ENCODE results near the gene MYO1D. TPM values are rescaled to one million over a fixed set of nuclear protein-coding genes. Genes with fewer than 3 reads are reported as not detected.

Gene MYO1D
- total RNA-seq, 1 experiment from 2014 or later = 29.9 TPM

DNA sequence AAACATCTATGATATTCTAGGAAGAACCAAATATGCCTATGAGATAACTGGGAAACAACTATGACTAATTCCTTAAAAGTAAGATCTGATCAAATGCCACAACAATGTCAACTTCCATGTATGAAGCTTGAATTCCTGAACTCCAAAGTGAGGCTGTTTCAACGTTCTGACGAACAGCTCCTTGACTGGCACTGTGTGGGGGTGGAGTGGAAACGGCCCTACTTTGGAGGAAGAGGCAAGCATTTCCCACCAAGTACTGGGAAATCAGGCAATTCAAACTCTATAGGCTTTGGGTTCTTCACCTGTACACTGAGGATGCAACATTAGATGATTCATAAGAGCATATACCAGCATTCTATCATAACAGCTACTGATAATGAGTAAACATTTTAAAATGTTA lies 203.0 kb downstream of the MYO1D start:
- Mint-ChIP-seq H3K4me3 (no peak overlapping the region), H3K4me1 (peaks cover 4% of the 10 kb centered on the region; the same call in 1 of the 2 replicates), H3K36me3 (peaks cover 5% of the 10 kb centered on the region; the same call in 1 of the 2 replicates), H3K27ac (no peak overlapping the region), H3K27me3 (ENCODE audit: low read depth) (no peaks in the 10 kb centered on the region), H3K9me3 (peaks cover 5% of the 10 kb centered on the region)
- no peak for TF ChIP-seq HMGA2 (CRISPR knock-in tag; IDR thresholded peaks at IDR 0.05)
- TF ChIP-seq, protein P1, sequence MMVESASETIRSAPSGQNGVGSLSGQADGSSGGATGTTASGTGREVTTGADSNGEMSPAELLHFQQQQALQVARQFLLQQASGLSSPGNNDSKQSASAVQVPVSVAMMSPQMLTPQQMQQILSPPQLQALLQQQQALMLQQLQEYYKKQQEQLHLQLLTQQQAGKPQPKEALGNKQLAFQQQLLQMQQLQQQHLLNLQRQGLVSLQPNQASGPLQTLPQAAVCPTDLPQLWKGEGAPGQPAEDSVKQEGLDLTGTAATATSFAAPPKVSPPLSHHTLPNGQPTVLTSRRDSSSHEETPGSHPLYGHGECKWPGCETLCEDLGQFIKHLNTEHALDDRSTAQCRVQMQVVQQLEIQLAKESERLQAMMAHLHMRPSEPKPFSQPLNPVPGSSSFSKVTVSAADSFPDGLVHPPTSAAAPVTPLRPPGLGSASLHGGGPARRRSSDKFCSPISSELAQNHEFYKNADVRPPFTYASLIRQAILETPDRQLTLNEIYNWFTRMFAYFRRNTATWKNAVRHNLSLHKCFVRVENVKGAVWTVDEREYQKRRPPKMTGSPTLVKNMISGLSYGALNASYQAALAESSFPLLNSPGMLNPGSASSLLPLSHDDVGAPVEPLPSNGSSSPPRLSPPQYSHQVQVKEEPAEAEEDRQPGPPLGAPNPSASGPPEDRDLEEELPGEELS (CRISPR knock-in tag; IDR thresholded peaks at IDR 0.05) = no peak
- TF ChIP-seq NFE2L1 (CRISPR knock-in tag; IDR thresholded peaks at IDR 0.05) = no peak
- TF ChIP-seq, protein P2, sequence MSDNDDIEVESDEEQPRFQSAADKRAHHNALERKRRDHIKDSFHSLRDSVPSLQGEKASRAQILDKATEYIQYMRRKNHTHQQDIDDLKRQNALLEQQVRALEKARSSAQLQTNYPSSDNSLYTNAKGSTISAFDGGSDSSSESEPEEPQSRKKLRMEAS (CRISPR knock-in tag; IDR thresholded peaks at IDR 0.05) = no peak
- no peak for TF ChIP-seq JAZF1 (CRISPR knock-in tag; IDR thresholded peaks at IDR 0.05)
- TF ChIP-seq, protein P3, sequence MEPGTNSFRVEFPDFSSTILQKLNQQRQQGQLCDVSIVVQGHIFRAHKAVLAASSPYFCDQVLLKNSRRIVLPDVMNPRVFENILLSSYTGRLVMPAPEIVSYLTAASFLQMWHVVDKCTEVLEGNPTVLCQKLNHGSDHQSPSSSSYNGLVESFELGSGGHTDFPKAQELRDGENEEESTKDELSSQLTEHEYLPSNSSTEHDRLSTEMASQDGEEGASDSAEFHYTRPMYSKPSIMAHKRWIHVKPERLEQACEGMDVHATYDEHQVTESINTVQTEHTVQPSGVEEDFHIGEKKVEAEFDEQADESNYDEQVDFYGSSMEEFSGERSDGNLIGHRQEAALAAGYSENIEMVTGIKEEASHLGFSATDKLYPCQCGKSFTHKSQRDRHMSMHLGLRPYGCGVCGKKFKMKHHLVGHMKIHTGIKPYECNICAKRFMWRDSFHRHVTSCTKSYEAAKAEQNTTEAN (CRISPR knock-in tag; IDR thresholded peaks at IDR 0.05) = no peak
- TF ChIP-seq, protein P4, sequence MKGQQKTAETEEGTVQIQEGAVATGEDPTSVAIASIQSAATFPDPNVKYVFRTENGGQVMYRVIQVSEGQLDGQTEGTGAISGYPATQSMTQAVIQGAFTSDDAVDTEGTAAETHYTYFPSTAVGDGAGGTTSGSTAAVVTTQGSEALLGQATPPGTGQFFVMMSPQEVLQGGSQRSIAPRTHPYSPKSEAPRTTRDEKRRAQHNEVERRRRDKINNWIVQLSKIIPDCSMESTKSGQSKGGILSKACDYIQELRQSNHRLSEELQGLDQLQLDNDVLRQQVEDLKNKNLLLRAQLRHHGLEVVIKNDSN (CRISPR knock-in tag; IDR thresholded peaks at IDR 0.05) = no peak
- TF ChIP-seq CBFB (CRISPR knock-in tag; IDR thresholded peaks at IDR 0.05; ENCODE audit: low read depth) = no peak
- no peak for TF ChIP-seq MXD4 (CRISPR knock-in tag; IDR thresholded peaks at IDR 0.05; ENCODE audit: borderline replicate concordance)
- no peak for TF ChIP-seq SMAD4 (CRISPR knock-in tag; IDR thresholded peaks at IDR 0.05)
- TF ChIP-seq, protein P5, sequence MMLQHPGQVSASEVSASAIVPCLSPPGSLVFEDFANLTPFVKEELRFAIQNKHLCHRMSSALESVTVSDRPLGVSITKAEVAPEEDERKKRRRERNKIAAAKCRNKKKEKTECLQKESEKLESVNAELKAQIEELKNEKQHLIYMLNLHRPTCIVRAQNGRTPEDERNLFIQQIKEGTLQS (CRISPR knock-in tag; conservative IDR thresholded peaks at IDR 0.05) = no peak
- no peak for TF ChIP-seq FOXJ3 (CRISPR knock-in tag; IDR thresholded peaks at IDR 0.05; ENCODE audit: borderline replicate concordance)
- TF ChIP-seq, protein P6, sequence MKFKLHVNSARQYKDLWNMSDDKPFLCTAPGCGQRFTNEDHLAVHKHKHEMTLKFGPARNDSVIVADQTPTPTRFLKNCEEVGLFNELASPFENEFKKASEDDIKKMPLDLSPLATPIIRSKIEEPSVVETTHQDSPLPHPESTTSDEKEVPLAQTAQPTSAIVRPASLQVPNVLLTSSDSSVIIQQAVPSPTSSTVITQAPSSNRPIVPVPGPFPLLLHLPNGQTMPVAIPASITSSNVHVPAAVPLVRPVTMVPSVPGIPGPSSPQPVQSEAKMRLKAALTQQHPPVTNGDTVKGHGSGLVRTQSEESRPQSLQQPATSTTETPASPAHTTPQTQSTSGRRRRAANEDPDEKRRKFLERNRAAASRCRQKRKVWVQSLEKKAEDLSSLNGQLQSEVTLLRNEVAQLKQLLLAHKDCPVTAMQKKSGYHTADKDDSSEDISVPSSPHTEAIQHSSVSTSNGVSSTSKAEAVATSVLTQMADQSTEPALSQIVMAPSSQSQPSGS (CRISPR knock-in tag; IDR thresholded peaks at IDR 0.05; ENCODE audit: borderline replicate concordance, low read depth) = no peak
- TF ChIP-seq RORB (CRISPR knock-in tag; IDR thresholded peaks at IDR 0.05) = no peak
- TF ChIP-seq, protein P7, sequence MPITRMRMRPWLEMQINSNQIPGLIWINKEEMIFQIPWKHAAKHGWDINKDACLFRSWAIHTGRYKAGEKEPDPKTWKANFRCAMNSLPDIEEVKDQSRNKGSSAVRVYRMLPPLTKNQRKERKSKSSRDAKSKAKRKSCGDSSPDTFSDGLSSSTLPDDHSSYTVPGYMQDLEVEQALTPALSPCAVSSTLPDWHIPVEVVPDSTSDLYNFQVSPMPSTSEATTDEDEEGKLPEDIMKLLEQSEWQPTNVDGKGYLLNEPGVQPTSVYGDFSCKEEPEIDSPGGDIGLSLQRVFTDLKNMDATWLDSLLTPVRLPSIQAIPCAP (CRISPR knock-in tag; IDR thresholded peaks at IDR 0.05) = no peak
- TF ChIP-seq, protein P8, sequence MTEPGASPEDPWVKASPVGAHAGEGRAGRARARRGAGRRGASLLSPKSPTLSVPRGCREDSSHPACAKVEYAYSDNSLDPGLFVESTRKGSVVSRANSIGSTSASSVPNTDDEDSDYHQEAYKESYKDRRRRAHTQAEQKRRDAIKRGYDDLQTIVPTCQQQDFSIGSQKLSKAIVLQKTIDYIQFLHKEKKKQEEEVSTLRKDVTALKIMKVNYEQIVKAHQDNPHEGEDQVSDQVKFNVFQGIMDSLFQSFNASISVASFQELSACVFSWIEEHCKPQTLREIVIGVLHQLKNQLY (CRISPR knock-in tag; IDR thresholded peaks at IDR 0.05) = no peak
- TF ChIP-seq, protein P9, sequence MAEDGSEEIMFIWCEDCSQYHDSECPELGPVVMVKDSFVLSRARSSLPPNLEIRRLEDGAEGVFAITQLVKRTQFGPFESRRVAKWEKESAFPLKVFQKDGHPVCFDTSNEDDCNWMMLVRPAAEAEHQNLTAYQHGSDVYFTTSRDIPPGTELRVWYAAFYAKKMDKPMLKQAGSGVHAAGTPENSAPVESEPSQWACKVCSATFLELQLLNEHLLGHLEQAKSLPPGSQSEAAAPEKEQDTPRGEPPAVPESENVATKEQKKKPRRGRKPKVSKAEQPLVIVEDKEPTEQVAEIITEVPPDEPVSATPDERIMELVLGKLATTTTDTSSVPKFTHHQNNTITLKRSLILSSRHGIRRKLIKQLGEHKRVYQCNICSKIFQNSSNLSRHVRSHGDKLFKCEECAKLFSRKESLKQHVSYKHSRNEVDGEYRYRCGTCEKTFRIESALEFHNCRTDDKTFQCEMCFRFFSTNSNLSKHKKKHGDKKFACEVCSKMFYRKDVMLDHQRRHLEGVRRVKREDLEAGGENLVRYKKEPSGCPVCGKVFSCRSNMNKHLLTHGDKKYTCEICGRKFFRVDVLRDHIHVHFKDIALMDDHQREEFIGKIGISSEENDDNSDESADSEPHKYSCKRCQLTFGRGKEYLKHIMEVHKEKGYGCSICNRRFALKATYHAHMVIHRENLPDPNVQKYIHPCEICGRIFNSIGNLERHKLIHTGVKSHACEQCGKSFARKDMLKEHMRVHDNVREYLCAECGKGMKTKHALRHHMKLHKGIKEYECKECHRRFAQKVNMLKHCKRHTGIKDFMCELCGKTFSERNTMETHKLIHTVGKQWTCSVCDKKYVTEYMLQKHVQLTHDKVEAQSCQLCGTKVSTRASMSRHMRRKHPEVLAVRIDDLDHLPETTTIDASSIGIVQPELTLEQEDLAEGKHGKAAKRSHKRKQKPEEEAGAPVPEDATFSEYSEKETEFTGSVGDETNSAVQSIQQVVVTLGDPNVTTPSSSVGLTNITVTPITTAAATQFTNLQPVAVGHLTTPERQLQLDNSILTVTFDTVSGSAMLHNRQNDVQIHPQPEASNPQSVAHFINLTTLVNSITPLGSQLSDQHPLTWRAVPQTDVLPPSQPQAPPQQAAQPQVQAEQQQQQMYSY (CRISPR knock-in tag; IDR thresholded peaks at IDR 0.05) = no peak
- TF ChIP-seq GABPB1 (CRISPR knock-in tag; IDR thresholded peaks at IDR 0.05) = no peak
- no peak for TF ChIP-seq SMAD3 (CRISPR knock-in tag; IDR thresholded peaks at IDR 0.05; ENCODE audit: borderline replicate concordance)
- TF ChIP-seq, protein P10, sequence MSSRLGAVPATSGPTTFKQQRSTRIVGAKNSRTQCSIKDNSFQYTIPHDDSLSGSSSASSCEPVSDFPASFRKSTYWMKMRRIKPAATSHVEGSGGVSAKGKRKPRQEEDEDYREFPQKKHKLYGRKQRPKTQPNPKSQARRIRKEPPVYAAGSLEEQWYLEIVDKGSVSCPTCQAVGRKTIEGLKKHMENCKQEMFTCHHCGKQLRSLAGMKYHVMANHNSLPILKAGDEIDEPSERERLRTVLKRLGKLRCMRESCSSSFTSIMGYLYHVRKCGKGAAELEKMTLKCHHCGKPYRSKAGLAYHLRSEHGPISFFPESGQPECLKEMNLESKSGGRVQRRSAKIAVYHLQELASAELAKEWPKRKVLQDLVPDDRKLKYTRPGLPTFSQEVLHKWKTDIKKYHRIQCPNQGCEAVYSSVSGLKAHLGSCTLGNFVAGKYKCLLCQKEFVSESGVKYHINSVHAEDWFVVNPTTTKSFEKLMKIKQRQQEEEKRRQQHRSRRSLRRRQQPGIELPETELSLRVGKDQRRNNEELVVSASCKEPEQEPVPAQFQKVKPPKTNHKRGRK (CRISPR knock-in tag; IDR thresholded peaks at IDR 0.05; ENCODE audit: borderline replicate concordance) = no peak
- no peak for DNase-seq (ENCODE audit: low spot score)
- ChIA-PET CTCF (interaction anchor here (1.5 kb wide), 1 partner anchor 15 kb away, joined by 12 read pairs; no protein-coding TSS in a partner anchor), POLR2A (no interaction called here)
- ATAC-seq = no peak
